HepG2 (cell line): ENCODE measurements around the gene ACSM2A. TPM values are rescaled to one million over a fixed set of nuclear protein-coding genes. Genes with fewer than 3 reads are reported as not detected.

ENCODE experiments used
- CCAR2 ChIP-seq: fragments of 200-400 bp; formaldehyde crosslinking; optimal IDR thresholded peaks from 2 replicates; pipeline ENCODE3; 2018; ENCODE audit warnings: low read depth, mild to moderate bottlenecking, low read length, moderate library complexity
- HOXA5 ChIP-seq: sonication (generic); formaldehyde crosslinking; IDR thresholded peaks from 2 replicates; pipeline ENCODE4 v1.4.0; 2020; ENCODE audit warnings: missing genetic modification reagents
- IRF2 ChIP-seq: IDR thresholded peaks from 2 replicates; pipeline ENCODE4 v1.6.1; 2018; ENCODE audit warnings: missing genetic modification reagents, missing compliant biosample characterization
- KLF13 ChIP-seq: sonication (generic); formaldehyde crosslinking; IDR thresholded peaks from 2 replicates; pipeline ENCODE4 v1.4.0; 2020; ENCODE audit warnings: mild to moderate bottlenecking, missing genetic modification reagents
- MED13 ChIP-seq: sonication (generic); formaldehyde crosslinking; IDR thresholded peaks from 2 replicates; pipeline ENCODE4 v1.5.0; 2020; ENCODE audit warnings: missing genetic modification reagents
- NR2F6 ChIP-seq, 2 experiments: IDR thresholded peaks; 2 replicates each; pipeline ENCODE4 v1.6.1; 2016; ENCODE audit warnings: antibody characterized with exemption in 1 of 2, mild to moderate bottlenecking in 1 of 2
- RARG ChIP-seq: sonication (generic); formaldehyde crosslinking; IDR thresholded peaks from 2 replicates; pipeline ENCODE4 v1.4.0; 2020; ENCODE audit warnings: low read depth, mild to moderate bottlenecking, missing genetic modification reagents
- RBM22 ChIP-seq: fragments of 200-400 bp; formaldehyde crosslinking; optimal IDR thresholded peaks from 2 replicates; pipeline ENCODE3; 2017; ENCODE audit warnings: mild to moderate bottlenecking, low read length, moderate library complexity
- REXO4 ChIP-seq: sonication (generic); formaldehyde crosslinking; IDR thresholded peaks from 2 replicates; pipeline ENCODE4 v1.8.0; 2022; ENCODE audit warnings: missing genetic modification reagents, mild to moderate bottlenecking, borderline replicate concordance
- RNF2 ChIP-seq: fragments of 450-650 bp; conservative IDR thresholded peaks from 2 replicates; pipeline ENCODE4 v1.6.1; 2016; ENCODE audit warnings: low read depth
- YEATS2 ChIP-seq: sonication (generic); formaldehyde crosslinking; IDR thresholded peaks from 2 replicates; pipeline ENCODE4 v1.4.0; 2020; ENCODE audit warnings: missing genetic modification reagents, borderline replicate concordance
- ZFP1 ChIP-seq: IDR thresholded peaks from 2 replicates; pipeline ENCODE4 v1.6.1; 2016
- ZMYM3 ChIP-seq: sonication (generic); formaldehyde crosslinking; IDR thresholded peaks from 2 replicates; pipeline ENCODE4 v1.5.1; 2020; ENCODE audit warnings: mild to moderate bottlenecking, missing genetic modification reagents
- ZNF205 ChIP-seq: IDR thresholded peaks from 2 replicates; pipeline ENCODE4 v1.6.1; 2018; ENCODE audit warnings: missing biosample characterization, missing genetic modification reagents
- ZNF253 ChIP-seq: sonication (generic); formaldehyde crosslinking; IDR thresholded peaks from 2 replicates; pipeline ENCODE4 v1.8.0; 2022; ENCODE audit warnings: mild to moderate bottlenecking, missing genetic modification reagents, borderline replicate concordance
- ZNF264 ChIP-seq: sonication (generic); formaldehyde crosslinking; IDR thresholded peaks from 2 replicates; pipeline ENCODE4 v1.4.0; 2020; ENCODE audit warnings: missing genetic modification reagents
- ZNF547 ChIP-seq: sonication (generic); formaldehyde crosslinking; IDR thresholded peaks from 2 replicates; pipeline ENCODE4 v1.5.1; 2020; ENCODE audit warnings: mild to moderate bottlenecking, missing genetic modification reagents
- ZNF556 ChIP-seq: sonication (generic); formaldehyde crosslinking; IDR thresholded peaks from 2 replicates; pipeline ENCODE4 v1.4.0; 2020; ENCODE audit warnings: mild to moderate bottlenecking, missing genetic modification reagents, borderline replicate concordance
- ZNF839 ChIP-seq: sonication (generic); formaldehyde crosslinking; IDR thresholded peaks from 2 replicates; pipeline ENCODE4 v1.4.0; 2020; ENCODE audit warnings: missing genetic modification reagents, mild to moderate bottlenecking, borderline replicate concordance
- polyA plus RNA-seq, 8 experiments: library from polyadenylated mRNA; depleted of rRNA in 3 of 8; stranded (reverse) in 7 of 8; unstranded in 1 of 8; fragments of >200 nt; fragmentation: Illumina TruSeq in 4 of 8; extraction: Trizol in 4 of 8; gene quantifications; 2 replicates each; pipeline versions ENCODE4 v1.2.1 to v1.2.3, GENCODE V29; 2011 to 2016; ENCODE audit warnings: low read depth in 4 of 8, missing spikeins in 1 of 8, mixed read lengths in 1 of 8; ENCODE audit not compliant: insufficient read depth in 1 of 8
- total RNA-seq, 5 experiments: library from RNA; depleted of rRNA; stranded (reverse); fragments of >200 nt; fragmentation: Illumina TruSeq; extraction: Trizol; gene quantifications; 2 replicates each; pipeline ENCODE4 v1.2.3, GENCODE V29; 2016; ENCODE audit warnings: low read depth in 1 of 5
- TF ChIP-seq, protein P1 (sequence below): sonication (generic); formaldehyde crosslinking; IDR thresholded peaks from 2 replicates; pipeline ENCODE4 v1.8.1; 2023; ENCODE audit warnings: missing genetic modification reagents, inconsistent platforms, borderline replicate concordance
- TF ChIP-seq, protein P2 (sequence below): sonication (generic); formaldehyde crosslinking; IDR thresholded peaks from 2 replicates; pipeline ENCODE4; 2020; ENCODE audit warnings: missing genetic modification reagents, mild to moderate bottlenecking, borderline replicate concordance
- TF ChIP-seq, protein P3 (sequence below): sonication (generic); formaldehyde crosslinking; IDR thresholded peaks from 2 replicates; pipeline ENCODE4 v1.9.0; 2021; ENCODE audit warnings: missing genetic modification reagents, borderline replicate concordance
- TF ChIP-seq, protein P4 (sequence below): sonication (generic); formaldehyde crosslinking; IDR thresholded peaks from 2 replicates; pipeline ENCODE4 v1.4.0; 2020; ENCODE audit warnings: mild to moderate bottlenecking, missing genetic modification reagents

The ACSM2A gene
- total and polyA plus RNA-seq, 2 of the 13 experiments (the other 11 are each of a cell fraction or from before 2014, with no cell fraction given): 11.4 to 16.3 TPM

DNA sequence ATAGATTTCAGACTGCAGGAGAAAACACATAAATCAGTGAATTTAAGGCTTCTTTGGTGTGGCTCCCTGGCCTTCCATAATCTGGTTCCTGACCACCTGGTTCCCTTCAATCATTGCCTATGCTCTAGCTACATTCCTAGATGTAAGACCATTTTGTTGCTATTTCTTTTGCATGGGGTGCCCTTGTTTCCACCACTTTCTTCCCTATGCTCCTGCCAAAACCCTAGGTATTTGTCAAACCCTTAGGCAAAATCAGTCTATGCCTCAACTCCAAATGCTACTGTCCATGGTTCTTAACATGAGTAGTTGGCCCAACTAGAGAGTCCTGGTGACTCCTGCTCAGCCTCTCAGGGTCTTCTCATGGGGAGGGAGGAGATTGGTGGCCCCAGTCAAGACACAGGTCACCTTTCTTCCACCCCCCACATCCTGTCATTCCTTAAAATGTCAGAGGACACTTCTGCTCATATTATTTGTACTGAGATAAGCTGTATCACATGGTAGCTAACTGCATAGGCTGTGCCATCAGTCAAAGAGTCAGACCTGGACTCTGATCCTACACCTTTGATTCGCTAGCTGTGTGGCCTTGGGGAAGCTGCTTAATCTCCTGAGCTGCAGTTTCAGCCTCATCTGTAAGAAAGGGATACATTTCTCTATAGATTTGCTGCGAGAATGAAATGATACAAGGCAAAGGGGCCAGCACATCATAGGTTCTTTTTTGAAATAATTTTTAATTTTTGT is 27.0 kb upstream of the ACSM2A start (continued):
- peak; percentile 99 for TF ChIP-seq ZNF264 (CRISPR knock-in tag)
- TF ChIP-seq NR2F6 (IDR thresholded peaks at IDR 0.05): peak; percentile 88
- TF ChIP-seq NR2F6 (CRISPR knock-in tag; IDR thresholded peaks at IDR 0.05): peak; percentile 86
- no peak for TF ChIP-seq CCAR2
- peak; percentile 70; the same call in 1 of the 2 replicates for TF ChIP-seq MED13 (CRISPR knock-in tag)
- TF ChIP-seq ZNF205 (CRISPR knock-in tag): peak; percentile 62; the same call in 1 of the 2 replicates
- TF ChIP-seq, protein P1, sequence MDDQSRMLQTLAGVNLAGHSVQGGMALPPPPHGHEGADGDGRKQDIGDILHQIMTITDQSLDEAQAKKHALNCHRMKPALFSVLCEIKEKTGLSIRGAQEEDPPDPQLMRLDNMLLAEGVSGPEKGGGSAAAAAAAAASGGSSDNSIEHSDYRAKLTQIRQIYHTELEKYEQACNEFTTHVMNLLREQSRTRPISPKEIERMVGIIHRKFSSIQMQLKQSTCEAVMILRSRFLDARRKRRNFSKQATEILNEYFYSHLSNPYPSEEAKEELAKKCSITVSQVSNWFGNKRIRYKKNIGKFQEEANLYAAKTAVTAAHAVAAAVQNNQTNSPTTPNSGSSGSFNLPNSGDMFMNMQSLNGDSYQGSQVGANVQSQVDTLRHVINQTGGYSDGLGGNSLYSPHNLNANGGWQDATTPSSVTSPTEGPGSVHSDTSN: no peak
- TF ChIP-seq ZNF839 (CRISPR knock-in tag): no peak
- peak; percentile 91; the same call in 1 of the 2 replicates for TF ChIP-seq ZMYM3 (CRISPR knock-in tag)
- TF ChIP-seq, protein P2, sequence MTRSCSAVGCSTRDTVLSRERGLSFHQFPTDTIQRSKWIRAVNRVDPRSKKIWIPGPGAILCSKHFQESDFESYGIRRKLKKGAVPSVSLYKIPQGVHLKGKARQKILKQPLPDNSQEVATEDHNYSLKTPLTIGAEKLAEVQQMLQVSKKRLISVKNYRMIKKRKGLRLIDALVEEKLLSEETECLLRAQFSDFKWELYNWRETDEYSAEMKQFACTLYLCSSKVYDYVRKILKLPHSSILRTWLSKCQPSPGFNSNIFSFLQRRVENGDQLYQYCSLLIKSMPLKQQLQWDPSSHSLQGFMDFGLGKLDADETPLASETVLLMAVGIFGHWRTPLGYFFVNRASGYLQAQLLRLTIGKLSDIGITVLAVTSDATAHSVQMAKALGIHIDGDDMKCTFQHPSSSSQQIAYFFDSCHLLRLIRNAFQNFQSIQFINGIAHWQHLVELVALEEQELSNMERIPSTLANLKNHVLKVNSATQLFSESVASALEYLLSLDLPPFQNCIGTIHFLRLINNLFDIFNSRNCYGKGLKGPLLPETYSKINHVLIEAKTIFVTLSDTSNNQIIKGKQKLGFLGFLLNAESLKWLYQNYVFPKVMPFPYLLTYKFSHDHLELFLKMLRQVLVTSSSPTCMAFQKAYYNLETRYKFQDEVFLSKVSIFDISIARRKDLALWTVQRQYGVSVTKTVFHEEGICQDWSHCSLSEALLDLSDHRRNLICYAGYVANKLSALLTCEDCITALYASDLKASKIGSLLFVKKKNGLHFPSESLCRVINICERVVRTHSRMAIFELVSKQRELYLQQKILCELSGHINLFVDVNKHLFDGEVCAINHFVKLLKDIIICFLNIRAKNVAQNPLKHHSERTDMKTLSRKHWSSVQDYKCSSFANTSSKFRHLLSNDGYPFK (CRISPR knock-in tag): no peak
- no peak for TF ChIP-seq RBM22
- TF ChIP-seq RARG (CRISPR knock-in tag): 0 out of 2 replicates have a peak, but pooled peaks have one; percentile 24
- TF ChIP-seq KLF13 (CRISPR knock-in tag): no peak
- TF ChIP-seq, protein P3, sequence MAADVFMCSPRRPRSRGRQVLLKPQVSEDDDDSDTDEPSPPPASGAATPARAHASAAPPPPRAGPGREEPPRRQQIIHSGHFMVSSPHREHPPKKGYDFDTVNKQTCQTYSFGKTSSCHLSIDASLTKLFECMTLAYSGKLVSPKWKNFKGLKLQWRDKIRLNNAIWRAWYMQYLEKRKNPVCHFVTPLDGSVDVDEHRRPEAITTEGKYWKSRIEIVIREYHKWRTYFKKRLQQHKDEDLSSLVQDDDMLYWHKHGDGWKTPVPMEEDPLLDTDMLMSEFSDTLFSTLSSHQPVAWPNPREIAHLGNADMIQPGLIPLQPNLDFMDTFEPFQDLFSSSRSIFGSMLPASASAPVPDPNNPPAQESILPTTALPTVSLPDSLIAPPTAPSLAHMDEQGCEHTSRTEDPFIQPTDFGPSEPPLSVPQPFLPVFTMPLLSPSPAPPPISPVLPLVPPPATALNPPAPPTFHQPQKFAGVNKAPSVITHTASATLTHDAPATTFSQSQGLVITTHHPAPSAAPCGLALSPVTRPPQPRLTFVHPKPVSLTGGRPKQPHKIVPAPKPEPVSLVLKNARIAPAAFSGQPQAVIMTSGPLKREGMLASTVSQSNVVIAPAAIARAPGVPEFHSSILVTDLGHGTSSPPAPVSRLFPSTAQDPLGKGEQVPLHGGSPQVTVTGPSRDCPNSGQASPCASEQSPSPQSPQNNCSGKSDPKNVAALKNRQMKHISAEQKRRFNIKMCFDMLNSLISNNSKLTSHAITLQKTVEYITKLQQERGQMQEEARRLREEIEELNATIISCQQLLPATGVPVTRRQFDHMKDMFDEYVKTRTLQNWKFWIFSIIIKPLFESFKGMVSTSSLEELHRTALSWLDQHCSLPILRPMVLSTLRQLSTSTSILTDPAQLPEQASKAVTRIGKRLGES (CRISPR knock-in tag): no peak
- TF ChIP-seq HOXA5 (CRISPR knock-in tag): no peak; the same call in none of the 2 replicates
- no peak for TF ChIP-seq REXO4 (CRISPR knock-in tag)
- TF ChIP-seq, protein P4, sequence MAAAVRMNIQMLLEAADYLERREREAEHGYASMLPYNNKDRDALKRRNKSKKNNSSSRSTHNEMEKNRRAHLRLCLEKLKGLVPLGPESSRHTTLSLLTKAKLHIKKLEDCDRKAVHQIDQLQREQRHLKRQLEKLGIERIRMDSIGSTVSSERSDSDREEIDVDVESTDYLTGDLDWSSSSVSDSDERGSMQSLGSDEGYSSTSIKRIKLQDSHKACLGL: no peak
- no peak for TF ChIP-seq ZFP1
- peak; percentile 39; the same call in 1 of the 2 replicates for TF ChIP-seq YEATS2 (CRISPR knock-in tag)
- TF ChIP-seq ZNF556: peak; percentile 51; the same call in 1 of the 2 replicates
- peak; percentile 42 for TF ChIP-seq ZNF547 (CRISPR knock-in tag)
- TF ChIP-seq RNF2: no peak
- no peak for TF ChIP-seq ZNF253 (CRISPR knock-in tag)
- peak; percentile 65; the same call in 1 of the 2 replicates for TF ChIP-seq IRF2 (CRISPR knock-in tag)
